ENCODE results near the gene PLA2G4F. TPM values are rescaled to one million over a fixed set of nuclear protein-coding genes. Genes with fewer than 3 reads are reported as not detected.

PLA2G4F gene, protein sequence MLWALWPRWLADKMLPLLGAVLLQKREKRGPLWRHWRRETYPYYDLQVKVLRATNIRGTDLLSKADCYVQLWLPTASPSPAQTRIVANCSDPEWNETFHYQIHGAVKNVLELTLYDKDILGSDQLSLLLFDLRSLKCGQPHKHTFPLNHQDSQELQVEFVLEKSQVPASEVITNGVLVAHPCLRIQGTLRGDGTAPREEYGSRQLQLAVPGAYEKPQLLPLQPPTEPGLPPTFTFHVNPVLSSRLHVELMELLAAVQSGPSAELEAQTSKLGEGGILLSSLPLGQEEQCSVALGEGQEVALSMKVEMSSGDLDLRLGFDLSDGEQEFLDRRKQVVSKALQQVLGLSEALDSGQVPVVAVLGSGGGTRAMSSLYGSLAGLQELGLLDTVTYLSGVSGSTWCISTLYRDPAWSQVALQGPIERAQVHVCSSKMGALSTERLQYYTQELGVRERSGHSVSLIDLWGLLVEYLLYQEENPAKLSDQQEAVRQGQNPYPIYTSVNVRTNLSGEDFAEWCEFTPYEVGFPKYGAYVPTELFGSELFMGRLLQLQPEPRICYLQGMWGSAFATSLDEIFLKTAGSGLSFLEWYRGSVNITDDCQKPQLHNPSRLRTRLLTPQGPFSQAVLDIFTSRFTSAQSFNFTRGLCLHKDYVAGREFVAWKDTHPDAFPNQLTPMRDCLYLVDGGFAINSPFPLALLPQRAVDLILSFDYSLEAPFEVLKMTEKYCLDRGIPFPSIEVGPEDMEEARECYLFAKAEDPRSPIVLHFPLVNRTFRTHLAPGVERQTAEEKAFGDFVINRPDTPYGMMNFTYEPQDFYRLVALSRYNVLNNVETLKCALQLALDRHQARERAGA
- not detected in 2 replicates for total RNA-seq

DNA sequence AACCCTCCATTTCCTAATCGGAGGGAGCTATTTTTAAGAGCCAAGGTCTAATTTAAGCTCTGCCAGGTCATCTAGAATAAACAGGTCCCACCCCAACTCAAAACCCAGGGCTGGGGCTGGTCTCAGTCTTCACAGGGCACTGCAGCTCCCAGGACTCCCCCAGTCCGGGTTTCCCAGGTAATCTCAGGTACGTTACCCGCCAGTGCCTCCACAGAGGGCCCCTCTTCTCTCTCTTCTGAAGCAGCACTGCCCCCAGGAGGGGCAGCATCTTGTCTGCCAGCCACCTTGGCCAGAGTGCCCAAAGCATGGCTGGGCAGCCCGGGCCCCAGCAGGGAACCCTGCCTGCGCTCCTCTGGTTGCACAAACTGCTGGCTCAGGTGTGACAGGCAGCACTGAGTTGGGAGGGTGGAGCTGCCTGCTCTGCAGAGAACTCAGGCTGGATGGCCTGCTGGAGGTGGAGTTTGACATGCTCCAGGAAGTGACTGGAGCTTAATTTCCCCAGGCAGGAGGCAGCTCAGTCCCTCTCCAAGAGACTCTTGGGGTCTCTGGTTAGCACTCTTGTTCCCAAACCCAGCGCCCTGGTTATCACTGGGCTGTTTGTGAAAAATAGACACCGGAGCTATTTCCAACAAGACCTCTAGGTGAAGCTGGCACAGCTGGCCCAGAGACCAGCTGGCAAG is at the start of gene PLA2G4F:
PLA2G4F (minus strand) TSS at position 394 of the 680 bp plus-strand sequence; CDS start at position 307, 87 bp downstream.
- no peak for DNase-seq

DNA sequence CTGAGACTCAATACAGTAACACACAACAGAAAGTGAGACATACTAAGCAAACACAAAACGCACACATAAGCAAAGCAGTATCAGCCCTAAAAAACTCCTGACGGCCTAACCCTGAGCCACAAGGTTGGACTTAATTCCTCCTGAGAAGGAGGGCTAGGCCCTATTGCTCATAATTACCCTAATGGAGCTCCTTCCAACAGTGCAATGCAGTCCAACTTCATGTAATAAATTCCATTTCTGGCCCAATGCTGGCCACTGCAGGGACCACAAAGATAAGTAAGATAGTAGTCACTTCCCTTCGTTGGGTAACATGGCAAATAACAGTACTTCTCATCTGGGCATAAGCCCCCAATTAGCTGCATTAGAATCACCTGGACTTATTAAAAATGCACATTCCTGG is 47.5 kb upstream of the PLA2G4F start:
- no peak for DNase-seq

DNA sequence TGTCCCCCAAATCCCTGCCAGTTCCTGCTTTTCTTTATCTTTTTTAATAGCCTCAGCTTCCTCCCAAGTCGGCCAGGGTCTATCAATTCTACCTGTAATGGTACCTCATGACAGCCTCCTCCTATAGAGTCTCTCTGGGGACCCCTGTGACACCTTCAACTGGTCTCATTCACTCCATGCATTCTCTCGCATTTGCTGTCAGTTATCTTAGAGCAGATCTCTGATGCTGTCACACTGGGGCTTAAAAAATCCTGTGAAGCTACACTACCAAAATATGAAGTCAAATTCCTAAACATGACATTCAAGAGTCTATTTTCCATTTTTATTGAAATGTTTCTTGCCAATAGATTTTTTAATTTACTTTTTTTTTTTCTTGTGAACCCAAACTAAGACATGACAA is 46.2 kb upstream of the PLA2G4F start:
- no peak for DNase-seq

GRCh38 chr15:42201801-42202200 is 45.4 kb upstream of the PLA2G4F start:
- DNase-seq: no peak

GRCh38 chr15:42199126-42199525 is 42.7 kb upstream of the PLA2G4F start:
- no peak for DNase-seq

GRCh38 chr15:42198516-42198915 is 42.1 kb upstream of the PLA2G4F start:
- no peak for DNase-seq

DNA sequence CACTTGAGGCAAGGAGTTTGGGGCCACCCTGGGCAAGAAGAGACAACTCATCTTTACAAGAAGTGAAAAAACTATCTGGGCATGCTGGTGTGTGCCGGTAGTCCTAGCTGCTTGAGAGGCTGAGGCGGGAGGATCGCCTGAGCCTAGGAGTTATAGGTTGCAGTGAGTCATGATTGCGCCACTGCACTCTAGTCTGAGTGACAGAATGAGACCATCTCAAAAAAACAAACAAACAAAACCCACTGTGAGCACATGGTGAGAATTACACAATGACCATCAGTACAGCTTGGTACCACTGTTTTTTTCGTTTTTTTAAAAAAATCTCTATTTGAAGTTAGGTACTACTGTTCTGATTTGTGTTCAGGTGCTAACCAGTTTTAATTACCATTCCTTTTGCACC is 38.1 kb upstream of the PLA2G4F start:
- no peak for DNase-seq

GRCh38 chr15:42193383-42193782 is 36.9 kb upstream of the PLA2G4F start:
- DNase-seq: no peak

DNA sequence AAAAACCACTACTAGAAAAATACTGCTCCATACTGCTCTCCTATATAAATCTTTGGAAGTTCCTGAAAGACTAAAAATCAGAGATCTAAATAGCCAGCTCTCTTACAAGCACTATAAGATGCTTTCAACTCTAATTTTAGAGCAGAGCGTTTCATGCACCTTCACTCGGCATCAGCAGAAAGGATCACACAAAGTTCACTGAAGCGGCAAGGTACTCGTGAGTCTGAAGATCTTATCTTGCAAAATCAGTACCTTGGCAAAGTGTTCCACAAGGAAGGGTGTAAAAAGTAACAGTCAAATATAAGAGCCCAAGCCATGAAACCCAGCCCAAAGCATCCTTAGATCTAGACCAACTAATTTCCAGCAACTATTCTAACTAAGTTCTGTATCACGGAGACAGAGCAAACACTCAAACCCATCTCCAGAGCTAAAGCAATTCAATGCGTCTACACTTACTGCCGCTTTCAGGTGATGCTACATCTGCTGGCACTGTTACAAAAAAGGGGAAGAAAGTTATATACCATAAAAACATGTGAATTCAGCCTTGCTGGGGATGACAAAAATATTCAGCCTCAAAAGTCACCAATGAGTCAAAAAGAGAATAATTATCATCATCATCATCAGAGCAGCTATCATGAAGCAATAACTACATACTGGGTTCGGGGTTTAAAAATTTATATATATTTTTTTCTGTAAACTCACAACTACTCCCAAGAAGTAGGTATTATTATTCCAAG is 35.3 kb upstream of the PLA2G4F start:
- no peak for DNase-seq

GRCh38 chr15:42190370-42190769 is 33.9 kb upstream of the PLA2G4F start:
- no peak for DNase-seq

GRCh38 chr15:42185801-42186200 is 29.4 kb upstream of the PLA2G4F start:
- DNase-seq: no peak

- DNase-seq: no peak
These were observed 28.3 kb upstream of the PLA2G4F start for GRCh38 chr15:42184736-42185135.

DNA sequence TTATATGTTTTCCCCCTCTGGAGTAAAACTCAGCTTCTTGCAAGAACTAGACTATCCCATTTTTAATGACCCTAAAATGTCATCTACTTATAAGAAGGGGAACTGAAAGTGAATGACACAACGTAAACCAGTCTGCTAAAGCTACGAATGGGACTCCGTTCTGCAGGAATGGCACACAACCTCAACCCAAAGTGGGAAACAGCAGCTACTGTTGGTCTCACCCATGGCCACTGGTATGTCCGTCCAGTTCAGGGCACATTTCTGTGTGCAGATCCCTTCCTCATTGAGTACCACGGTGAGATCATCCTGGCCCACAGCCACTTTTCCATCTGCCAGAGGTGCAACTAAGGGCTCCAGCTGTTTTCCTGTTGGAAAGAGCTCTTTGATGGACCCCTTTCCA is 27.9 kb upstream of the PLA2G4F start:
- peak; percentile 64 for DNase-seq

DNA sequence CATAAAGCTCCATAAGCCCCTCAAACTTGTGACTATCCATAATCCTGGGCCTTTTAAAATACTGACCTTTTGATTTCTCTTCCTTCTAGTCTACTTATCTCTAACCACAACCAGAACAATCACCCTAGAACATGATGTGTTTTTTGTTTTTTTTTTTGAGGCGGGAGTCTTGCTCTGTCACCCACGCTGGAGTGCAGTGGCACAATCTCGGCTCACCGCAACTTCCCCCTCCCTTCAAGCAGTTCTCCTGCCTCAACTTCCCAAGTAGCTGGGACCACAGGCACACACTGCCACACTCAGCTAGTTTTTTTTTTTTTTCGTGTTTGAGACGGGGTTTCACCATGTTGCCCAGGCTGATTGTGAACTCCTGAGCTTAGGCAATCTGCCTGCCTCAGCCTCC is 26.5 kb upstream of the PLA2G4F start:
- DNase-seq: no peak

GRCh38 chr15:42182328-42182886 is 26.0 kb upstream of the PLA2G4F start:
- no peak for DNase-seq

GRCh38 chr15:42178056-42178455 is 21.6 kb upstream of the PLA2G4F start:
- DNase-seq: no peak

DNA sequence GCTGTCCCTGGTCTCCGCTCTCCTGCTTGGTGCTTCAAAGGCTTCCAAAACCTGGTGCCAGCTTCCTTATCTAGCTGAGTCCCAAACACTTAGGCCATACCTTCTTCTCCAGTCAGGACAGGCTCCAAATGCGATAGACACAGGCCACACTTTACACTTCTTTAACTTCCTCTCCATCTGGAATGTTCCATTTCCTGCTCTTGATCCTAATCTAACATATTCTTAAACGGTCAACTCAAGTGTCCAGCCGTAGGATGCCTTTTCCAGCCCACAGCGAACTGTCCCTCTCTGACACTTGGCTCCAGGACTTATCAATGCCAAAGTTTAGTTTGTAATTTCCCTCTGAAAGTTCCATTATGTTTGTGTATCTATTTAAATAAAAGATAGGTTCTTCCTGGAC is 19.2 kb upstream of the PLA2G4F start:
- peak; percentile 72 for DNase-seq

- DNase-seq: peak; percentile 48
These were observed 16.0 kb upstream of the PLA2G4F start for GRCh38 chr15:42172475-42172874.

GRCh38 chr15:42171795-42172194 is 15.4 kb upstream of the PLA2G4F start:
- no peak for DNase-seq

- no peak for DNase-seq
These were observed 14.7 kb upstream of the PLA2G4F start for GRCh38 chr15:42171122-42171521.

- DNase-seq: no peak
These were observed 9.9 kb upstream of the PLA2G4F start for GRCh38 chr15:42166225-42166940.

Data from dermis blood vessel endothelial cell (primary cell).